ENCODE measurements around the gene GLIS2.

- TF ChIP-seq, protein P1, sequence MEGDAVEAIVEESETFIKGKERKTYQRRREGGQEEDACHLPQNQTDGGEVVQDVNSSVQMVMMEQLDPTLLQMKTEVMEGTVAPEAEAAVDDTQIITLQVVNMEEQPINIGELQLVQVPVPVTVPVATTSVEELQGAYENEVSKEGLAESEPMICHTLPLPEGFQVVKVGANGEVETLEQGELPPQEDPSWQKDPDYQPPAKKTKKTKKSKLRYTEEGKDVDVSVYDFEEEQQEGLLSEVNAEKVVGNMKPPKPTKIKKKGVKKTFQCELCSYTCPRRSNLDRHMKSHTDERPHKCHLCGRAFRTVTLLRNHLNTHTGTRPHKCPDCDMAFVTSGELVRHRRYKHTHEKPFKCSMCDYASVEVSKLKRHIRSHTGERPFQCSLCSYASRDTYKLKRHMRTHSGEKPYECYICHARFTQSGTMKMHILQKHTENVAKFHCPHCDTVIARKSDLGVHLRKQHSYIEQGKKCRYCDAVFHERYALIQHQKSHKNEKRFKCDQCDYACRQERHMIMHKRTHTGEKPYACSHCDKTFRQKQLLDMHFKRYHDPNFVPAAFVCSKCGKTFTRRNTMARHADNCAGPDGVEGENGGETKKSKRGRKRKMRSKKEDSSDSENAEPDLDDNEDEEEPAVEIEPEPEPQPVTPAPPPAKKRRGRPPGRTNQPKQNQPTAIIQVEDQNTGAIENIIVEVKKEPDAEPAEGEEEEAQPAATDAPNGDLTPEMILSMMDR (IDR thresholded peaks at IDR 0.05): no peak
- no peak for TF ChIP-seq ZFX (IDR thresholded peaks at IDR 0.05; ENCODE audit: borderline replicate concordance)
Observed at GRCh38 chr16:4283441-4283840, 32.4 kb upstream of the GLIS2 start.

Measured in 22Rv1 (cell line).